Stimulated activated naive CD4-positive, alpha-beta T cell (primary cell): ENCODE data around the gene QARS1.

Experiments used
- DNase-seq, 6 experiments: peaks; one replicate each; lab custom pipeline; 2025; lab: John Stamatoyannopoulos, UW

The QARS1 gene

DNA sequence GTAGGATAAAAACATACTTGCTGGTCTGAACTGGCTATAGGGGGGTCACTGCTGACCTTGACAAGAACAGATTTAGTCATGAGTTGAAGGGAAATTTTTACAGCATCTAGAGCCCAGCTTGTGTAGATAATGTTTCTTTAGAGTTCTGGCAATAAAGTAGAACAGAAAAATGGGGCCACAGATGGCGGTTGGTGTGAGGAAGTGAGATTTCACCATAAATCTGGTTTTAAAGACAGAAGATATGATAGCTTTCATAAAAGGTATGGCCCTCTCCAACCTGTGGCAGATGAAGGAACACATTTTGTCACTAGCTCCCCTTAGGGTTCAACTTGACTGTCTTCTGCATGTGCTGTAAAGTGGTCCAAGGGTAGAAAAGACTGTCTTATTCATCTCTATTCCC is 51.0 kb downstream of the QARS1 start:
- no peak for DNase-seq
